Measurements from ENCODE around the gene RAB40B. TPM values are rescaled to one million over a fixed set of nuclear protein-coding genes. Genes with fewer than 3 reads are reported as not detected.

RAB40B gene
- total RNA-seq, 2 experiments from 2014 or later = 21.4 to 22.1 TPM

DNA sequence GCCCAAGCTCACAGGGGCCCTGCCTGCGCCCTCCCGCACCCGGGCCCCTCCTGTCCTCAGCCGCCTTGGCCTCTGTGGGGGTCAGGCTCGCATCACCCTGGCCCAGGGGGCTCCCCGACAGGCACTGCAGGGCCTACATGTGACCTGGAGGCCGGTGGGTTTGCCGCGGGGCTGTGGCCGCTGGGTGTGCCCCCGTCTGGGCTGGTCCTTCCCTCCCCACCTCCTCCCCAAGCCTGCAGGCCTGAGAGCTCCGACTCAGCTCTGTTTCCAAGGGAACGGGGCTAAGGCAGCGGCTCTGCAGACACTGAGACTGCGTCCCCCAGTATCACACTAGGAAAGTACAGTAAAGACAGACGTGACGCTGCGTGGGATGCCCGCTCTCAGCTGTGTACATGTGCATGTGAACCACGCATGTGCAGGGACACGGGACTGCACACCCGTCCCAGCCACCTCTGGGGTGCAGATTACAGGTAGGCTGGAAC lies 33.8 kb downstream of the RAB40B start:
- H3K27ac ChIP-seq (ENCODE audit: low read depth, low read length, poor library complexity, severe bottlenecking) = no peak overlapping the region
- no peaks in the 10 kb centered on the region for H3K9me2 ChIP-seq (ENCODE audit: insufficient read depth, low read length)
- no TSS peak for BruUV-seq (replicated peaks)
- TF ChIP-seq, protein P1, sequence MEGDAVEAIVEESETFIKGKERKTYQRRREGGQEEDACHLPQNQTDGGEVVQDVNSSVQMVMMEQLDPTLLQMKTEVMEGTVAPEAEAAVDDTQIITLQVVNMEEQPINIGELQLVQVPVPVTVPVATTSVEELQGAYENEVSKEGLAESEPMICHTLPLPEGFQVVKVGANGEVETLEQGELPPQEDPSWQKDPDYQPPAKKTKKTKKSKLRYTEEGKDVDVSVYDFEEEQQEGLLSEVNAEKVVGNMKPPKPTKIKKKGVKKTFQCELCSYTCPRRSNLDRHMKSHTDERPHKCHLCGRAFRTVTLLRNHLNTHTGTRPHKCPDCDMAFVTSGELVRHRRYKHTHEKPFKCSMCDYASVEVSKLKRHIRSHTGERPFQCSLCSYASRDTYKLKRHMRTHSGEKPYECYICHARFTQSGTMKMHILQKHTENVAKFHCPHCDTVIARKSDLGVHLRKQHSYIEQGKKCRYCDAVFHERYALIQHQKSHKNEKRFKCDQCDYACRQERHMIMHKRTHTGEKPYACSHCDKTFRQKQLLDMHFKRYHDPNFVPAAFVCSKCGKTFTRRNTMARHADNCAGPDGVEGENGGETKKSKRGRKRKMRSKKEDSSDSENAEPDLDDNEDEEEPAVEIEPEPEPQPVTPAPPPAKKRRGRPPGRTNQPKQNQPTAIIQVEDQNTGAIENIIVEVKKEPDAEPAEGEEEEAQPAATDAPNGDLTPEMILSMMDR (conservative IDR thresholded peaks at IDR 0.05; ENCODE audit: low read length) = no peak
- TF ChIP-seq EZH2phosphoT487 (IDR thresholded peaks at IDR 0.05; ENCODE audit: borderline replicate concordance, low read depth, low read length) = no peak
- POLR2A ChIA-PET = no interaction called here
- H4K20me1 ChIP-seq (ENCODE audit: insufficient read depth, low read length) = no peaks in the 10 kb centered on the region
- no peak overlapping the region for H3K4me2 ChIP-seq (ENCODE audit: low read length)
- no peak for DNase-seq (ENCODE audit: low spot score)
- no peaks in the 10 kb centered on the region for H3K79me2 ChIP-seq (ENCODE audit: insufficient read depth, low read depth, low read length)
- CTCF ChIA-PET (ENCODE audit: unreplicated experiment) = no interaction called here
- H3K4me3 ChIP-seq (ENCODE audit: low read depth, low read length, poor library complexity, severe bottlenecking) = no peak overlapping the region
- no peaks in the 10 kb centered on the region for H3K9me3 ChIP-seq (ENCODE audit: low read length)
- intact Hi-C loops (cut with micrococcal nuclease; ENCODE audit: unreplicated experiment) = loop anchor here (5.0 kb wide), 1 partner anchor 83 kb away; no protein-coding TSS in a partner anchor
- no peaks in the 10 kb centered on the region for H3K36me3 ChIP-seq (ENCODE audit: insufficient read depth, low read length)
- peaks cover 6% of the 10 kb centered on the region for H3K4me1 ChIP-seq (ENCODE audit: insufficient read depth, low read length, poor library complexity, severe bottlenecking)
- H2AFZ ChIP-seq (ENCODE audit: low read length) = no peak overlapping the region

DNA sequence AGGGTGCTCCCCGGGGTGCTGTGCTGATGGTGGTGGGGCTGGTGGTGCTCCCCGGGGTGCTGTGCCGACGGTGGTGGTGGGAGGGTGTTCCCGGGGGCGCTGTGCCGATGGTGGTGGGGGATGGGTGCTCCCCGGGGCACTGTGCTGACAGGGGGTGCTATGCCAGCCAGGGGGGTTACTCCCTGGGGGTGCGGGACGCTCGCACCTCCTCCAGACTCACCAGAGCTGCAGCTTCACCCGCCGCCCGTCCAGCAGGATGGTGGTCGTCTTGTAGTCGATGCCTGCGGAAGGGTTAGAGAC lies 34.3 kb downstream of the RAB40B start:
- no peaks in the 10 kb centered on the region for H4K20me1 ChIP-seq (ENCODE audit: insufficient read depth, low read length)
- no peak overlapping the region for H3K4me3 ChIP-seq (ENCODE audit: low read depth, low read length, poor library complexity, severe bottlenecking)
- H3K36me3 ChIP-seq (ENCODE audit: insufficient read depth, low read length) = no peaks in the 10 kb centered on the region
- no peaks in the 10 kb centered on the region for H3K9me2 ChIP-seq (ENCODE audit: insufficient read depth, low read length)
- no TSS peak for BruUV-seq (replicated peaks)
- H3K4me1 ChIP-seq (ENCODE audit: insufficient read depth, low read length, poor library complexity, severe bottlenecking) = peaks cover 6% of the 10 kb centered on the region
- H3K27ac ChIP-seq (ENCODE audit: low read depth, low read length, poor library complexity, severe bottlenecking) = no peak overlapping the region
- TF ChIP-seq, protein P1 (conservative IDR thresholded peaks at IDR 0.05; ENCODE audit: low read length) = no peak
- TF ChIP-seq EZH2phosphoT487 (IDR thresholded peaks at IDR 0.05; ENCODE audit: borderline replicate concordance, low read depth, low read length) = no peak
- ChIA-PET CTCF (ENCODE audit: unreplicated experiment) (no interaction called here), POLR2A (no interaction called here)
- H3K4me2 ChIP-seq (ENCODE audit: low read length) = no peak overlapping the region
- intact Hi-C loops (cut with micrococcal nuclease; ENCODE audit: unreplicated experiment) = no loop called here
- DNase-seq (ENCODE audit: low spot score) = no peak
- no peaks in the 10 kb centered on the region for H3K79me2 ChIP-seq (ENCODE audit: insufficient read depth, low read depth, low read length)
- H2AFZ ChIP-seq (ENCODE audit: low read length) = no peak overlapping the region
- H3K9me3 ChIP-seq (ENCODE audit: low read length) = no peaks in the 10 kb centered on the region

DNA sequence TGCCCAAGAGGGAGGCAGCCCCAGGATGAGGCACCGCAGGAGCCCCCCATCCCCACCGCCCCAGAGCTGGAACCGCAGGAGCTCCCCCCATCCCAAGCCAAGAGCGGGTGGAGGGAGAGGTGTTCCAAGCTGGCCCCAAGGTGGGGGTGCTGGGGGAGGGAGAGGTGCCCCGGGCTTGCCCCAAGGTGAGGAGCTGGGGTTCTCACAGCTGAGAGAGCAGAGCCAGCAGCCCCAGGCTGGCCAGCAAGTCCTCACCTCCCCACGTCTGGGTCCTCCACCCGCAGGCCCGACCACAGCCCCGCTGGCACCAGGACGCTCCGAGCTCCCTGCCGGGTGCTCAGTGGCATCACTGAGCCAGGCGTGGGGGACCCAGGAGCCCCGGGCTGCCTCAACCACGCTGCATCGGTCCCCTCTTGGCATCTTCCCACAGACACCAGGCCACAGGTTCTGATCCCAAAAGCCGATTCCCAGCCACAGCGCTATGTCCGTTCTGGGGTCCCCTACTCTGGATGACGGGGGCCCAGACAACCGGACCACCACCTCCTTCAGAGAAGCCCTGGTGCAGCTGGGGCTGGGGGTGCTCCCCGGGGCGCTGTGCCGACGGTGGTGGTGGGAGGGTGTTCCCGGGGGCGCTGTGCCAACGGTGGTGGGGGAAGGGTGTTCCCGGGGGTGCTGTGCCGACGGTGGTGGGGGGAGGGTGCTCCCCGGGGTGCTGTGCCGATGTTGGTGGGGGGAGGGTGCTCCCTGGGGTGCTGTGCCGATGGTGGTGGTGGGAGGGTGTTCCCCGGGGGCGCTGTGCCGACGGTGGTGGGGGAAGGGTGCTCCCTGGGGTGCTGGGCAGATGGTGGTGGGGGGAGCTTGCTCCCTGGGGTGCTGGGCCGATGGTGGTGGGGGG lies 34.9 kb downstream of the RAB40B start:
- Histone ChIP-seq H3K27ac (ENCODE audit: low read depth, low read length, poor library complexity, severe bottlenecking) (no peak overlapping the region), H3K4me2 (ENCODE audit: low read length) (no peak overlapping the region), H3K9me2 (ENCODE audit: insufficient read depth, low read length) (no peaks in the 10 kb centered on the region), H3K79me2 (ENCODE audit: insufficient read depth, low read depth, low read length) (no peaks in the 10 kb centered on the region), H3K4me1 (ENCODE audit: insufficient read depth, low read length, poor library complexity, severe bottlenecking) (peaks cover 3% of the 10 kb centered on the region), H4K20me1 (ENCODE audit: insufficient read depth, low read length) (no peaks in the 10 kb centered on the region), H3K36me3 (ENCODE audit: insufficient read depth, low read length) (no peaks in the 10 kb centered on the region), H3K9me3 (ENCODE audit: low read length) (no peaks in the 10 kb centered on the region), H3K4me3 (ENCODE audit: low read depth, low read length, poor library complexity, severe bottlenecking) (no peak overlapping the region), H2AFZ (ENCODE audit: low read length) (no peak overlapping the region)
- intact Hi-C loops (cut with micrococcal nuclease; ENCODE audit: unreplicated experiment) = no loop called here
- no peak for TF ChIP-seq EZH2phosphoT487 (IDR thresholded peaks at IDR 0.05; ENCODE audit: borderline replicate concordance, low read depth, low read length)
- TF ChIP-seq, protein P1 (conservative IDR thresholded peaks at IDR 0.05; ENCODE audit: low read length) = no peak
- BruUV-seq (replicated peaks) = no TSS peak
- ChIA-PET POLR2A (no interaction called here), CTCF (ENCODE audit: unreplicated experiment) (interaction anchor here (0.6 to 0.7 kb wide), 2 partner anchors 128 to 227 kb away, joined by 3 read pairs; no protein-coding TSS in a partner anchor)
- no peak for DNase-seq (ENCODE audit: low spot score)

Data from OCI-LY7 (cell line).